ENCODE data around the gene CNIH1.

- no peak for TF ChIP-seq EZH2 (IDR thresholded peaks at IDR 0.05; ENCODE audit: borderline replicate concordance, low read length)
- TF ChIP-seq CTCF (IDR thresholded peaks at IDR 0.05; ENCODE audit: low read length) = no peak
Measured at GRCh38 chr14:54410215-54410614, 31.0 kb downstream of the CNIH1 start.

All from OCI-LY1 (cell line).